NCI-H748 (cell line): Measurements from ENCODE around the gene KIF24.
A peak's percentile ranks its signal among the peaks of the same experiment; 100 is the strongest.
"Not testable (repeated sequence)": the region's sequence is repeated elsewhere in the genome, so short reads cannot be mapped to it uniquely, and the experiment has no call there.

Source experiments
- DNase-seq: peaks from one replicate; lab custom pipeline; 2025; ENCODE audit not compliant: unreplicated experiment; lab: John Stamatoyannopoulos, UW

Gene KIF24

GRCh38 chr9:34332076-34332964, 3.3 kb upstream of the KIF24 start:
- peak; percentile 54 for DNase-seq

GRCh38 chr9:34331196-34331595, 2.1 kb upstream of the KIF24 start:
- DNase-seq, result no peak

- DNase-seq, result peak; percentile 76
Observed at GRCh38 chr9:34328500-34328986, 525 bp downstream of the KIF24 start.

- DNase-seq, result no peak
Observed at GRCh38 chr9:34326690-34327089, 2.4 kb downstream of the KIF24 start.

- no peak for DNase-seq
Observed at GRCh38 chr9:34322899-34323591, 6.0 kb downstream of the KIF24 start.

GRCh38 chr9:34321451-34321850, 7.6 kb downstream of the KIF24 start:
- no peak for DNase-seq

GRCh38 chr9:34318163-34318790, 10.8 kb downstream of the KIF24 start:
- DNase-seq, result no peak

GRCh38 chr9:34317436-34317835, 11.6 kb downstream of the KIF24 start:
- DNase-seq, result no peak

- no peak for DNase-seq
Observed at GRCh38 chr9:34311499-34312185, 17.4 kb downstream of the KIF24 start.

- DNase-seq, result peak; percentile 62
Observed at GRCh38 chr9:34310215-34310614, 18.9 kb downstream of the KIF24 start.

GRCh38 chr9:34308316-34308715, 20.8 kb downstream of the KIF24 start:
- DNase-seq, result not testable (repeated sequence)

GRCh38 chr9:34301064-34301463, 28.0 kb downstream of the KIF24 start:
- not testable (repeated sequence) for DNase-seq

GRCh38 chr9:34292552-34292951, 36.5 kb downstream of the KIF24 start:
- DNase-seq, result no peak

GRCh38 chr9:34291423-34291822, 37.6 kb downstream of the KIF24 start:
- no peak for DNase-seq

- no peak for DNase-seq
Observed at GRCh38 chr9:34291023-34291422, 38.0 kb downstream of the KIF24 start.

GRCh38 chr9:34289159-34289558, 39.9 kb downstream of the KIF24 start:
- DNase-seq, result no peak

- DNase-seq, result no peak
Observed at GRCh38 chr9:34282096-34282495, 47.0 kb downstream of the KIF24 start.

GRCh38 chr9:34279411-34279810, 49.7 kb downstream of the KIF24 start:
- peak; percentile 64 for DNase-seq
